ENCODE data around the gene ATAT1. TPM values are rescaled to one million over a fixed set of nuclear protein-coding genes. Genes with fewer than 3 reads are reported as not detected.
A peak's percentile ranks its signal among the peaks of the same experiment; 100 is the strongest.

ATAT1 gene
- total and polyA plus RNA-seq, 9 of the 15 experiments (the other 6 are each of a cell fraction or from before 2014, with no cell fraction given): 0.65 to 5.8 (median 1.6) TPM

- TF ChIP-seq ZBTB40 (IDR thresholded peaks at IDR 0.05) (0 out of 2 replicates have a peak, but pooled peaks have one; percentile 60), ZBTB40 (CRISPR knock-in tag; IDR thresholded peaks at IDR 0.05) (no peak), ZNF23 (CRISPR knock-in tag; IDR thresholded peaks at IDR 0.05) (no peak), ARNT (IDR thresholded peaks at IDR 0.05) (peak in 1 of 2 experiments; percentile 67; a peak in 1 of 4 replicates), LEF1 (IDR thresholded peaks at IDR 0.05) (no peak), POLR2A (conservative IDR thresholded peaks at IDR 0.05) (peak; percentile 64), MLLT1 (IDR thresholded peaks at IDR 0.05) (peak; percentile 82 to 90), NFIC (IDR thresholded peaks at IDR 0.05) (0 out of 2 replicates have a peak, but pooled peaks have one; percentile 13)
- TF ChIP-seq, protein P1, sequence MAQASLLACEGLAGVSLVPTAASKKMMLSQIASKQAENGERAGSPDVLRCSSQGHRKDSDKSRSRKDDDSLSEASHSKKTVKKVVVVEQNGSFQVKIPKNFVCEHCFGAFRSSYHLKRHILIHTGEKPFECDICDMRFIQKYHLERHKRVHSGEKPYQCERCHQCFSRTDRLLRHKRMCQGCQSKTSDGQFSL (CRISPR knock-in tag; IDR thresholded peaks at IDR 0.05): peak; percentile 79; the same call in 1 of the 2 replicates
- TF ChIP-seq, protein P1 (tag; IDR thresholded peaks at IDR 0.05): 0 out of 4 replicates have a peak, but pooled peaks of 1 of the 2 experiments have one; percentile 7
- TF ChIP-seq, protein P2, sequence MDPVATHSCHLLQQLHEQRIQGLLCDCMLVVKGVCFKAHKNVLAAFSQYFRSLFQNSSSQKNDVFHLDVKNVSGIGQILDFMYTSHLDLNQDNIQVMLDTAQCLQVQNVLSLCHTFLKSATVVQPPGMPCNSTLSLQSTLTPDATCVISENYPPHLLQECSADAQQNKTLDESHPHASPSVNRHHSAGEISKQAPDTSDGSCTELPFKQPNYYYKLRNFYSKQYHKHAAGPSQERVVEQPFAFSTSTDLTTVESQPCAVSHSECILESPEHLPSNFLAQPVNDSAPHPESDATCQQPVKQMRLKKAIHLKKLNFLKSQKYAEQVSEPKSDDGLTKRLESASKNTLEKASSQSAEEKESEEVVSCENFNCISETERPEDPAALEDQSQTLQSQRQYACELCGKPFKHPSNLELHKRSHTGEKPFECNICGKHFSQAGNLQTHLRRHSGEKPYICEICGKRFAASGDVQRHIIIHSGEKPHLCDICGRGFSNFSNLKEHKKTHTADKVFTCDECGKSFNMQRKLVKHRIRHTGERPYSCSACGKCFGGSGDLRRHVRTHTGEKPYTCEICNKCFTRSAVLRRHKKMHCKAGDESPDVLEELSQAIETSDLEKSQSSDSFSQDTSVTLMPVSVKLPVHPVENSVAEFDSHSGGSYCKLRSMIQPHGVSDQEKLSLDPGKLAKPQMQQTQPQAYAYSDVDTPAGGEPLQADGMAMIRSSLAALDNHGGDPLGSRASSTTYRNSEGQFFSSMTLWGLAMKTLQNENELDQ (CRISPR knock-in tag; IDR thresholded peaks at IDR 0.05; ENCODE audit: borderline replicate concordance): no peak
Measured at GRCh38 chr6:30686009-30686907, 59.6 kb downstream of the ATAT1 start, which contains the start of gene PPP1R18 (continued).

All from K562 (cell line).